PC-9 (cell line): ENCODE measurements around the gene BRD9. TPM values are rescaled to one million over a fixed set of nuclear protein-coding genes. Genes with fewer than 3 reads are reported as not detected.
"Not testable (repeated sequence)": the region's sequence is repeated elsewhere in the genome, so short reads cannot be mapped to it uniquely, and the experiment has no call there.

Source experiments
- BruUV-seq: library from RNA; stranded (reverse); fragments of 400-500 nt; replicated peaks from 2 replicates; lab custom pipeline; 2021; lab: Mats Ljungman, UMichigan
- CTCF ChIA-PET: fragments of 300-600 bp; sonication (Branson Sonifier 250); formaldehyde crosslinking; loops from one replicate; lab custom pipeline; 2022; ENCODE audit warnings: antibody characterized with exemption; lab: Charles Lee
- POLR2A ChIA-PET: fragments of 300-600 bp; sonication (Branson Sonifier 250); formaldehyde crosslinking; loops from one replicate; lab custom pipeline; 2022; ENCODE audit warnings: antibody characterized with exemption; ENCODE audit not compliant: unreplicated experiment; lab: Charles Lee
- DNase-seq, 2 experiments: peaks; one replicate each; pipeline versions ENCODE4 v3.0.0 to v3.0.0-alpha.2; 2015 to 2022; ENCODE audit warnings: mixed read lengths in 1 of 2
- H2AFZ ChIP-seq: fragments of 200-600 bp; sonication (generic); 2 replicates; pipeline ENCODE4 v1.8.1; 2017; ENCODE audit warnings: antibody characterized with exemption
- H3F3A ChIP-seq: fragments of 200-600 bp; sonication (generic); 2 replicates; pipeline ENCODE4 v1.8.1; 2017; ENCODE audit warnings: antibody characterized with exemption, mild to moderate bottlenecking, low read depth; ENCODE audit not compliant: insufficient read depth
- H3K27ac ChIP-seq: fragments of 200-600 bp; sonication (generic); 2 replicates; pipeline ENCODE4 v1.6.1; 2016; ENCODE audit warnings: mixed run types
- H3K27me3 ChIP-seq: fragments of 200-600 bp; sonication (generic); 2 replicates; pipeline ENCODE4 v1.6.1; 2016; ENCODE audit warnings: low read depth, mixed run types; ENCODE audit not compliant: insufficient read depth
- H3K36me3 ChIP-seq: fragments of 200-600 bp; sonication (generic); 2 replicates; pipeline ENCODE4 v1.6.1; 2016; ENCODE audit warnings: low read depth, mixed run types
- H3K4me1 ChIP-seq: fragments of 200-600 bp; sonication (generic); replicated peaks from 2 replicates; pipeline ENCODE4 v1.6.1; 2016; ENCODE audit warnings: mixed run types; ENCODE audit not compliant: insufficient read depth
- H3K4me2 ChIP-seq: fragments of 200-600 bp; sonication (generic); 2 replicates; pipeline ENCODE4 v1.6.1; 2017; ENCODE audit warnings: mixed run types
- H3K4me3 ChIP-seq: fragments of 200-600 bp; sonication (generic); 2 replicates; pipeline ENCODE4 v1.6.1; 2016; ENCODE audit warnings: mixed run types
- H3K79me2 ChIP-seq: fragments of 200-600 bp; sonication (generic); 2 replicates; pipeline ENCODE4 v1.6.1; 2017; ENCODE audit warnings: low read depth, mixed run types
- H3K9me2 ChIP-seq: fragments of 200-600 bp; sonication (generic); 2 replicates; pipeline ENCODE4 v1.8.1; 2017; ENCODE audit warnings: mild to moderate bottlenecking; ENCODE audit not compliant: insufficient read depth
- H3K9me3 ChIP-seq: fragments of 200-600 bp; sonication (generic); 2 replicates; pipeline ENCODE4 v1.8.1; 2016; ENCODE audit warnings: low read depth; ENCODE audit not compliant: insufficient read depth
- H4K20me1 ChIP-seq: fragments of 200-600 bp; sonication (generic); 2 replicates; pipeline ENCODE4 v1.8.1; 2017; ENCODE audit not compliant: insufficient read depth
- EZH2 ChIP-seq: fragments of 200-600 bp; sonication (generic); IDR thresholded peaks from 2 replicates; pipeline ENCODE4 v1.8.0; 2017; ENCODE audit warnings: antibody characterized with exemption, low read depth
- intact Hi-C: fragments of 100-400 bp; cut with micrococcal nuclease; formaldehyde crosslinking; loops from one replicate; pipeline ENCODE4 v1.10.0; 2022; ENCODE audit not compliant: unreplicated experiment
- total RNA-seq: library from RNA; stranded (reverse); gene quantifications from 2 replicates; pipeline ENCODE4 v1.2.3, GENCODE V29; 2021
- TF ChIP-seq, protein P1 (sequence below): fragments of 200-600 bp; sonication (generic); conservative IDR thresholded peaks from 2 replicates; pipeline ENCODE4 v1.6.1; 2017; ENCODE audit warnings: mixed run types, antibody characterized with exemption, mild to moderate bottlenecking, moderate library complexity

The BRD9 gene
- total RNA-seq, 1 experiment from 2014 or later, result 102 TPM

DNA sequence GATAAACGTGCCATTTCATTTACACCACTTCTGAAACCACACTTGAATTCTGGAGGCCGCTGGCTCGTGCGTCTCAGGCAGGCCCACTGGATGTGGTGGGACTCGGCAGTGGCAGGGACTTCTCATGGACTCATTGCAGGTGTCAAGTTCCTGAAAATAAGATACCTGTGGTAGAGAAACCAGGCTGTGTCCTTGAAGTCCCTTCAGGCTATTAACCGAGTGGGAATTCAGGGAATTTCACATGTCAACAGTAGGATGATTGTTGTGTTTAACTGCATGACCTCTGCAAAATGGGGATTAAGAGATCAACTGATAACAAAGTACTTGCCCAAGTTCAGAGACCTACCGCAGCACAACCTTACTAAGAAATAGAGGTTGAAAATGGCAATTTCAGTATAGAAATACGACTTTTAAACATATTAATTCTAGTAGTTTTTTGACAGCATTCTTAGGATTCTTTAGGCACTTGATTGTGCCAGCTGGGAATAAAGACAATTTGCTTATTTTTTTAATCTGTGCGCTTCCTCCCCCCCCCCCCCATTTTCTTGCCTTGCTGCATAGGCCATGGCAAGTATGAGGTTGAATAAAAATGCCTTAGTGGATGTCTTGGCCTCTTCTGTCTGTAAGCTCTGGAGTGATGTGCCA, 26.9 kb upstream of the BRD9 start:
- Histone ChIP-seq H3K4me1 (no peaks in the 10 kb centered on the region), H3K27me3 (no peaks in the 10 kb centered on the region), H3K4me2 (no peak overlapping the region), H3K79me2 (no peaks in the 10 kb centered on the region), H3K9me3 (no peaks in the 10 kb centered on the region), H2AFZ (no peak overlapping the region), H3K27ac (no peak overlapping the region), H4K20me1 (peaks cover 3% of the 10 kb centered on the region; the same call in 1 of the 2 replicates), H3K4me3 (no peak overlapping the region), H3F3A (no peaks in the 10 kb centered on the region; the same call in 1 of the 2 replicates), H3K9me2 (no peaks in the 10 kb centered on the region), H3K36me3 (peaks cover 3% of the 10 kb centered on the region; the same call in 1 of the 2 replicates)
- POLR2A ChIA-PET, result no interaction called here
- CTCF ChIA-PET, result interaction anchor here (0.6 kb wide), 2 partner anchors 226 to 247 kb away, joined by 3 to 6 read pairs; no protein-coding TSS in a partner anchor
- intact Hi-C loops, result no loop called here
- peak in 1 of 2 experiments; percentile 71 for DNase-seq
- no TSS peak for BruUV-seq
- TF ChIP-seq, protein P1, sequence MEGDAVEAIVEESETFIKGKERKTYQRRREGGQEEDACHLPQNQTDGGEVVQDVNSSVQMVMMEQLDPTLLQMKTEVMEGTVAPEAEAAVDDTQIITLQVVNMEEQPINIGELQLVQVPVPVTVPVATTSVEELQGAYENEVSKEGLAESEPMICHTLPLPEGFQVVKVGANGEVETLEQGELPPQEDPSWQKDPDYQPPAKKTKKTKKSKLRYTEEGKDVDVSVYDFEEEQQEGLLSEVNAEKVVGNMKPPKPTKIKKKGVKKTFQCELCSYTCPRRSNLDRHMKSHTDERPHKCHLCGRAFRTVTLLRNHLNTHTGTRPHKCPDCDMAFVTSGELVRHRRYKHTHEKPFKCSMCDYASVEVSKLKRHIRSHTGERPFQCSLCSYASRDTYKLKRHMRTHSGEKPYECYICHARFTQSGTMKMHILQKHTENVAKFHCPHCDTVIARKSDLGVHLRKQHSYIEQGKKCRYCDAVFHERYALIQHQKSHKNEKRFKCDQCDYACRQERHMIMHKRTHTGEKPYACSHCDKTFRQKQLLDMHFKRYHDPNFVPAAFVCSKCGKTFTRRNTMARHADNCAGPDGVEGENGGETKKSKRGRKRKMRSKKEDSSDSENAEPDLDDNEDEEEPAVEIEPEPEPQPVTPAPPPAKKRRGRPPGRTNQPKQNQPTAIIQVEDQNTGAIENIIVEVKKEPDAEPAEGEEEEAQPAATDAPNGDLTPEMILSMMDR, result no peak
- no peak for TF ChIP-seq EZH2

- H3K79me2 ChIP-seq, intact Hi-C loops, H3K27me3 ChIP-seq, DNase-seq, H3K36me3 ChIP-seq, H3K4me2 ChIP-seq, H3K4me1 ChIP-seq, H3K9me3 ChIP-seq, H3F3A ChIP-seq, BruUV-seq, H4K20me1 ChIP-seq, H3K27ac ChIP-seq, H3K4me3 ChIP-seq, POLR2A ChIA-PET, H3K9me2 ChIP-seq, H2AFZ ChIP-seq: not testable (repeated sequence)
- CTCF ChIA-PET, result interaction anchor here (0.6 kb wide), 1 partner anchor 309 kb away, joined by 3 read pairs; no protein-coding TSS in a partner anchor
Observed at GRCh38 chr5:918717-919116, 26.1 kb upstream of the BRD9 start.

GRCh38 chr5:916441-917293, 24.1 kb upstream of the BRD9 start:
- Histone ChIP-seq H3K27ac (no peak overlapping the region), H3K4me1 (peaks cover 12% of the 10 kb centered on the region), H3K9me2 (no peaks in the 10 kb centered on the region), H3K4me2 (no peak overlapping the region), H3K9me3 (no peaks in the 10 kb centered on the region), H3K79me2 (0 out of 2 replicates have a peak, but pooled peaks cover 7% of the 10 kb centered on the region), H3K4me3 (no peak overlapping the region), H4K20me1 (peaks cover 9% of the 10 kb centered on the region), H2AFZ (no peak overlapping the region), H3F3A (peaks cover 13% of the 10 kb centered on the region), H3K27me3 (no peaks in the 10 kb centered on the region), H3K36me3 (peaks cover 6% of the 10 kb centered on the region; the same call in 1 of the 2 replicates)
- no peak for DNase-seq
- TF ChIP-seq, protein P1, result no peak
- no peak for TF ChIP-seq EZH2
- ChIA-PET CTCF (interaction anchor here (0.6 kb wide), 3 partner anchors 15 to 227 kb away, joined by 3 read pairs; partner anchors contain the start of gene NKD2), POLR2A (no interaction called here)
- intact Hi-C loops, result no loop called here
- no TSS peak for BruUV-seq
